ENCODE measurements around the gene LMNA.

- no peak for TF ChIP-seq EZH2phosphoT487 (IDR thresholded peaks at IDR 0.05; ENCODE audit: insufficient read depth, low read depth)
- no peak for TF ChIP-seq EZH2 (IDR thresholded peaks at IDR 0.05; ENCODE audit: insufficient read depth, poor library complexity, severe bottlenecking)
These were observed 33.7 kb downstream of the LMNA start for GRCh38 chr1:156148216-156148615.

Data from GM23248 (cell line).